GM18873 (cell line): Measurements from ENCODE around the gene RAD51B.

Experiments
- ATAC-seq: cut with Tn5 transposase; IDR thresholded peaks from one replicate; pipeline ENCODE4 v1.9.1; 2021; ENCODE audit warnings: mild to moderate bottlenecking, moderate library complexity, moderate number of reproducible peaks; ENCODE audit not compliant: unreplicated experiment, low FRiP score

The RAD51B gene

GRCh38 chr14:68363843-68364767 is 544.5 kb downstream of the RAD51B start:
- no peak for ATAC-seq

- ATAC-seq, result no peak
Measured at GRCh38 chr14:68364792-68365192, 545.2 kb downstream of the RAD51B start.

- ATAC-seq, result no peak
Measured at GRCh38 chr14:68365228-68365627, 545.6 kb downstream of the RAD51B start.

- no peak for ATAC-seq
Measured at GRCh38 chr14:68366656-68367055, 547.1 kb downstream of the RAD51B start.

GRCh38 chr14:68367536-68367935 is 548.0 kb downstream of the RAD51B start:
- no peak for ATAC-seq

- no peak for ATAC-seq
Measured at GRCh38 chr14:68368850-68369249, 549.3 kb downstream of the RAD51B start.

GRCh38 chr14:68369281-68370056 is 549.9 kb downstream of the RAD51B start:
- no peak for ATAC-seq

GRCh38 chr14:68370057-68370360 is 550.4 kb downstream of the RAD51B start:
- no peak for ATAC-seq

- no peak for ATAC-seq
Measured at GRCh38 chr14:68372368-68372767, 552.8 kb downstream of the RAD51B start.

- ATAC-seq, result no peak
Measured at GRCh38 chr14:68373124-68373646, 553.6 kb downstream of the RAD51B start.

- ATAC-seq, result no peak
Measured at GRCh38 chr14:68373847-68374444, 554.4 kb downstream of the RAD51B start.

GRCh38 chr14:68374682-68375081 is 555.1 kb downstream of the RAD51B start:
- ATAC-seq, result no peak

- no peak for ATAC-seq
Measured at GRCh38 chr14:68375376-68375775, 555.8 kb downstream of the RAD51B start.

GRCh38 chr14:68376067-68376779 is 556.6 kb downstream of the RAD51B start:
- ATAC-seq, result no peak

GRCh38 chr14:68377006-68377405 is 557.4 kb downstream of the RAD51B start:
- ATAC-seq, result no peak

GRCh38 chr14:68377459-68377858 is 557.9 kb downstream of the RAD51B start:
- ATAC-seq, result no peak

GRCh38 chr14:68379510-68380328 is 560.1 kb downstream of the RAD51B start:
- ATAC-seq, result no peak

GRCh38 chr14:68380329-68380741 is 560.8 kb downstream of the RAD51B start:
- peak; percentile 58 for ATAC-seq

- ATAC-seq, result no peak
Measured at GRCh38 chr14:68384335-68384734, 564.8 kb downstream of the RAD51B start.

- no peak for ATAC-seq
Measured at GRCh38 chr14:68384881-68385280, 565.3 kb downstream of the RAD51B start.
